Midbrain (tissue), 1 donor: ENCODE results near the gene SAMD10.
"Not testable (repeated sequence)": the region's sequence is repeated elsewhere in the genome, so short reads cannot be mapped to it uniquely, and the experiment has no call there.

Source experiments
- DNase-seq: peaks from one replicate; lab custom pipeline; 2025; lab: John Stamatoyannopoulos, UW

SAMD10 gene

DNA sequence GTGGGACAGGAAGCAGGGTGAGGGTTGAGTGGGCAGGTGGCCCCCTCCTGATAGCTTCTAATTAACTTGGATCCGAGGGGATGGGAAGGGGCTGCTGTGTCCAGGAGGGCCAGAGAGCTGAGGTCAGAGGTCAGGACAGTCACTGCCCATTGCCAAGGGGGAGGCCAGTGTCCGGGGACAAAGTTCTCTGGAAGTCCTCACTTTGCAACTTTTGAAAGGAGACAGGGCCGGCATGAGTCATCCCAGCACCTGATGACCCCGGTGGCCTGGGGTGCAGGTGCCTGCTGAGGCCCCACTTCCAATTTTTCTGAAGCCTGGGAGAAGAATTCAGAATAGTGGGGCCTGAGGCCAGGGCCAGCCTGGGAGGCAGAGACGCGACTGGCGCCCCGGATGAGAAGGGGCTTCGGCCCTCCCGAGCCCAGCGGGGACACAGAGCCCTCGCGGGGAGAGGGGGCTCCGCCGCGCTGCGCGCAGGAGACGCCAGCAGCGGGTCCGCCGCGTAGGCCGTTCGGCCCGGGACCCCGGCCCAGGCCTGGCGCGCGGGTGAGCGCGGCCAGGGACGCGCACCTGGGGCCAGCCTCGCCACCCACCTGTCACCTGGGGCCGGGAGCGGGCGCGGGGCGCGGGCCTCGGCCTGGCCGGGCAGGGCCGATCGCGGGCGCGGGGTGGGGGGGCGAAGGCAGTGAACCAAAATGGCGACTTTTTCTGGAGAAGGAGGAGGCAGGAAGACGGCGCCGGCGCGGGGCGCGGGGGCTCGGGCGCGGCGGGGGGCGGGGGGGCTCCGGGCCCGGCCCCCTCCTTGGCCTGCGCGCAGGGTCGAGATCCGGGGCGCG lies 10.3 kb downstream of the SAMD10 start:
- DNase-seq = no peak

DNA sequence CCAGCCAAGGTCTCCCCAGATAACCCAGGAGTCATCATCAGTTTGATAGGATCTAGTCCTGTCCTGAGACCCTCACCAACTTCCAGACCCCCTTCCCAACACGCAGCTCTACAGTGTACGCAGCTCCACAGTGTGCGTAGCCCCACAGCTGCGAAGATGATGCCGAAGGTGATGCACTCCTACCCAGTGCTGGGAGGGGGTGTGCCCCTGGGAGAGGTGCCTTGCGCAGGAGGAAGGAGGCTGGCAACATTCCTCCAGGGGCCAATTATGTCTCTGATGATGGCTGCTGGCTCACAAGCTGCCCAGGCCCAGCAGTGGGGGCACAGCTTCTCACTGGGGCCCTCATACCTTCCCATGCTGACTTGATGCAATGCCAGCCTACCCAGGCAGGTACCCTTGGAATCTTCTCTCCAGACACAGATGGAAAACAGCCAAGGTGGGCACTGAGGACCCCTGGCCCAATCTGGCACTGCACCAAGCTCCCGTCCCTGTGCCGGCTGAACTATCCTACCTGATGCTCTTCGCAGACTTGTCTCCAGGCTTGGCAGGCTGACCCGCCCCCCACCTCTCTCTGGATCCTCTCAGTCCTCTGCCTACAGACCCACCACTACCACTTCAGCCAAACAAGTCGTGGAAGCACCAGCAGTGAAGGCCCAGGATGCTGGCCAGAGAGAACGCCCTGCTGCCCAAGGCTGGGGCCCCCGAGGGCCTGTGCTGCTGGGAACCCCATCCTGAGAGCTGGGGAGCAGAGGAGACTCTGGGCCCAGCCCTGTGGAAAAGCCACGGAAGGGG lies 11.1 kb downstream of the SAMD10 start:
- no peak for DNase-seq

DNA sequence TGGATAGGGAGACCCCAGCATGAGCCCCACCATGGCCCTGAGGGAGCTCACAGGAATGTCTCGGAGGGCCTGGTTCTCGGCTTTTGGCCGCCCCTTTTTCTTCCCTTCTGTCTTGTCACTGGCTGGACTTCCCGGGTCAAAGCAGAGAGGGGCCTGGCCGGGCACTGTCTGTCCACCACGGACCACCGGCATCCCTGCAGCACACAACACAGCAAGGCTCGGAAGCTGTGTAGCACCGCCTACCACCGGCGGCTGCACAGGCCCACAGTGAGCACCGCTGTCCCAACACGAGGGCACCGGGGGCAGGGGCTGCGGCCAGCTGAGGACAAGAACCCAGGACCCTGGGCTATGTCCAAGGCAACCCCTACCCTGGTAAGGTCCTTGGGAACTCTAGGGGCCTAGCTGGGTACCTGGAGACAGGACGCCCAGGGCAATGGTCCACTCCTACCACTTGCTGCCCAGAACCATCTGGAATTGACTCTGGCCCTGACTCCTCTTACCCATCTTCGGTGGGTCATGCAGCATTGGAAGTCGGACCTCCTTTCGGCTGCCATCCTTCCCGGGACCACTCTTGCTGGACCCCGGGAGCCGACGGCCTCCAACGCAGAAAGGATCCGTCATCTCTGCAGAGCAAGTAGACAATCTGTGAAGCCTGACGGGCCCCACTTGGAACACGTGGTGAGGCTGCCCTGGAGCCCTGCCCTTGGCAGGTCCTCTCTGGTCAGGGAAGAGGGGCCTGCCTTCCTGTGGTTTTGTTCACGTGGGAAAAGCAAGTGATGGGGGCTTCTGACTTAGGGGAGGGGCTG lies 11.9 kb downstream of the SAMD10 start:
- DNase-seq = no peak

DNA sequence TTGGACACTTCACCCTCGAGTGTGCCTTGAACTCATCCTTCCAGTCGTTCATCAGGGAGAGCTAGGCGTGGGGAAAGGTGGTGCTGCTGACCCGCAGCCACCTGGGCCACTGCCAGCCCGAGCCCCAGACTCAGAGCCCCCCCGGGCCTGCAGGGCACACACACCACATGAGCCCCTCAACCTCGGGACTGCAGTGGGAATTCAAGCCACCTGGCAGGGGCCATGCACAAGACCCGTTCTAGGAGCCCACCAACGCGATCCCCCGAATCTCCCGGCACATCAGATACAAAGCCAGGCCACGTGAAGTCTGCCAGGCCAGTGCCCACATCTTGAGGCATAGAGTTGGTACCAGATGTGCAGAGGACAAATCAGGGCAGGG lies 12.5 kb downstream of the SAMD10 start:
- no peak for DNase-seq

DNA sequence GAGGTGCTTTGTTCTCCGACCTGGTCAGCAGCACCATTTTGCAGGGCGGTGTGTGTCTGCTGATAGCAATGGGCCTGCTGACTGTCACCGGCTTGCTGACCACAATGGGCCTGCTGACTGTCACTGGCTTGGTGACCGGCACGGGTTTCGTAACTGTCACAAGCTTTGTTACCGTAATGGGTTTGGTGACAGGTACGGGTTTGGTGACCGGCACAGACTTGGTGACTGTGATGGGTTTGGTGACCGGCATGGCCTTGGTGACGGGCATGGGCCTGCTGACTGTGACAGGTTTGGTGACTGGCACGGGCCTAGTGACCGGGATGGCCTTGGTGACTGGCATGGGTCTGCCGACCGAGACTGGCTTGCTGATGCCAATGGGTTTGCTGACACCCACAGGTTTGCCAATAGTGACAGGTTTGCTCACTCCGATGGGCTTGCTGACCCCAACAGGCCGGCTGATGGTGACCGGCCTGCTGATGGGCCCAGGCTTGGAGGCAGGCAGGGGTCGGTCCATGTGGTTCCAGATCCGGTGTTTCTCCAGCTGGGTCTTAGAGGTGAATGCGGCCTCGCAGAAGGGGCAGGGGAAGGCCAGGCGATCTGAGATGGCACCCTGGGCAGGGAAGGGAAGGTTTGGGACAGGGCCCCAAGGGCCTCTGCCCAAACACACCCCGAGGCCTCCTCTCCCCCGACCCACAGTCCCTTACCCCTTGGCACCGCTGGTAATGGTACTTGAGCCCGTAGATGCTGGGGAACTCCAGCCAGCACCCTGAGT lies 13.1 kb downstream of the SAMD10 start:
- DNase-seq = no peak

DNA sequence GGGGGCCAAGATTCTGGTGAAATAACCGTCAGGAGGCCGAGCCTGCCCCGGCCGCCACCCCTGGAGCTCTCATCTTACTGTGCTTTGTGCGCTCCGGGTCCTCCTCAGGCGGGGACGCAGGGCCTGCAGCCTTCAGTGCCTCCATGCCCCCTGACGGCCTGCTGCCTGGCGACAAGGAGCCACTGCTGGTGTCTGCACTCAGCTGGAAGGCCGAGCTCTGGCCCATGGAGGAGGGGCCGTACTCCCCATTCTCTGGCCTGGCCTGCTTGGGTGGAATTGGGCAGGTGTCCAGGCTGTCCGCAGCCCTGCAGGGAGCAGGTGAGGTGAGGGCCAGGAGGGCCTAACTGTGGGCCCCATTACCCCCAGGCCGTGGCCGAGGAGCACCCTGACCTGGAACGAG lies 15.0 kb downstream of the SAMD10 start:
- no peak for DNase-seq

DNA sequence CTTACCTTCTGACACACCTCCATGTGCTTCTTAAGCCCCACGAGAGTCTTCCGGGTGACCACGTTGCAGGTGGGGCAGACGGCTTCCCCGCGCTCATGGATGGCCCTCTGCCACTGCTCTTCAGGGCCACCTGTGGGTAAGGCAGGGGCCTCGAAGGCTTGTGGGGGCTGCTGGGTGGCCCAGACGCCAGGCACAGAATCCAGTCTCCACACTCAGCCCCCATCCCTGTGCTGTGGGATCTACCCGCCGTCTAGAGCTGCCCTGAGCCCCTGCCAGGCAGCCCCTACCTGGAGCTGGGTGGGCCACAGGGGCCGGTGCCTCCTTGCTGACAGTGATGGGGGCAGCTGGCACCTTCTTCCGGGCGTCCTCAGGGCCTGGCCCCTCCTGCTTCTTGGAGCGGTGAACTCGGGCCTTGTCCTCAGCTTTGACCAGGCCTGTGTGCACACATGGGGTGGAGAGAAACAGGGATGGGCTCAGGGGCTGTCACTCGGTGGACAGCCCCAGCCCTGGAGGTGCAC lies 15.6 kb downstream of the SAMD10 start:
- no peak for DNase-seq

DNA sequence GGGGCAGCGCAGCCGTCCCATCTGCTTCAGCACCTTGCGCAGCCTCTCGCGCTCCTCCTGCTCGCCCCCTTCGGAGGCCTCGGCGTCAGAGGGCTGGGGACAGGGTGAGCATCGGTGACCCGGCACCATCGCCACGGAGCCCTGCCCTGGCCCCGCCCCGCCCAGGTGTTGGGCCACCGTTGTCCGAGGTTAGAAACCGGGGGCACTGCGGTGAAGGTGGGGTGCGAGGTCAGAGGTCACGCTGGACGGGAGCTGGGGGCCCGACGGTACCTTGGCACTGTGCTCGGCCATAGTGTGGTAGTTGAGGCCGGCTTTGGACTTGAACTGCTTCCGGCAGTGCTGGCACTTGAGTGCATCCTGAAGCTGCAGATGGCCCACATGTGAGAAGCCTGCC lies 16.1 kb downstream of the SAMD10 start:
- DNase-seq = no peak

DNA sequence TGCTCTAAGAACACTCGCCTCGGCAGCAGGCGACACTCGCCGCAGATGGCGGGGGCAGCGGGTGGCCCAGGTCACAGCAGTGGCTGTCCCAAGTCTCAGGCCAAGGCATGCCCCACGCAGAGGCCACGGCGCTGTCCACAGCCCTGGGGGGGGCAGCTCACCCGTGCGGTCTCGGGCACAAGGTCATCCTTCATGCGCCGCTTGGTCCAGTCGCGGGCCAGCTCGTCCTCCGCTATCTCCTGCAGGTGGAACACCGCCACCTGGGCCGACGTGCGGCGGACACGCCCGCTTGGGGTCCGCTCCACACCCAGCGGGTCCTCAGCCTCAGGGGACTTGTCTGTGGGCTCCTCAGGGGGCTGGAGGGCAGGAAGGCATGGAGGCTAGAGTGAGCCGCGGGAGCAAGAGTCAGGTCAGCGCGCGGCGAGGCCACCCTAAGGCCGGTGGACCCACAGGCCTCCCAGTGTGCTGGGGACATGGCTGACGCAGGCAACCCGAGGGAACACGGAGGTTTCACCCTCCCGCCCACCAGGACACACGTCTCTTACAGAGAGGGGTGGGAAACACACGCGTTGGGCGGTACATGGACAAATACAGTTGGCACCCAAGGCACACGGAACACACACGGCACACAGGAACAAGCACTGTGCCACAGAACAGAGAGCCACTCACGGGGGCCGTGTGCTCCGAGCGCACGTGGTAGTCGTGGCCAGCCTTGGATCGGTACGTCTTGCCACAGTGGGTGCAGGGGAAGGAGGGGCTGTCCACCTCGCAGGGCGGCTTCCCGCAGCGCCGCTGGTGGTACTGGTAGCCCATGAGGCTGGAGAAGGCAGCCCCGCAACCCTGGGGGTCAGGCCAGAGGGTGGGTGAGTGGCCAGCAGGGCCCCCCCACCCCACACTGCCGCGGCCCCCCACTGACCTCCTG lies 16.8 kb downstream of the SAMD10 start:
- no peak for DNase-seq

DNA sequence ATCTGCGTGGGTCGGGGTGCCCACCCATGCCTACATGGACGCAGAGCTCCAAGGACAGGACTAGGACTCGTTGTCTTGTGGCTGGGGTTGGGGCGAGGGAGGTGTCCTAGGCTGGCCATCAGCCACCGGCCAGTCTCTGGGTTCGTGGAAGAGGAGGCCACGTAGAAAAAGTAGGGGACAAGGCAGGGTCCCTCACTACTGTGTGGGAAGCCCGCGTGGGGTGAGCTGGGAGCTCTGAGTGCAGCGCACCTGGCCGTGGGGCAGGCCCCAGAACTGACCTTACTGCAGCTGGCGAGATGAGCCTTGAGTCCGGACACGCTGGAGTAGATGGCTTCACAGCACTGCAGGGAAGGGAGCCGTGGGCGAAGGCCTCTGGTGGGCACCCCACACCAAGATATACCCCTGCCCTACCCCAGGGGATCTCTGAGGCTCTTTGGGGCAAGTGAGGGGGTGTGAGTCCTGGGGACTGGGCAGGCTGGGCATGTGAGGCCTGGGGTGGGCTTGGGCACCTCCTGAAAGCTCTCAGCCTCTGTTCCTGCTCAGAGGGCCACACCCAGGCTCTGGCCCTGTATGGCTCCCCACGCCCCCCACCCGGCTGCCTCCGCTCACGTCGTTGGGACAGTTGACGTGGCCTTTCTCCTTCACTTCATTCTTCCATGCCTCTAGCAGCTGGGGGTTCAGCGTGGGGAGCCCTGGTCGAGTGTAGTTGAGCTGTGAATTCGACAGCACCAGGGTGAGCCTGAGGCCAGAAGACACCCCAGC lies 17.6 kb downstream of the SAMD10 start:
- no peak for DNase-seq

DNA sequence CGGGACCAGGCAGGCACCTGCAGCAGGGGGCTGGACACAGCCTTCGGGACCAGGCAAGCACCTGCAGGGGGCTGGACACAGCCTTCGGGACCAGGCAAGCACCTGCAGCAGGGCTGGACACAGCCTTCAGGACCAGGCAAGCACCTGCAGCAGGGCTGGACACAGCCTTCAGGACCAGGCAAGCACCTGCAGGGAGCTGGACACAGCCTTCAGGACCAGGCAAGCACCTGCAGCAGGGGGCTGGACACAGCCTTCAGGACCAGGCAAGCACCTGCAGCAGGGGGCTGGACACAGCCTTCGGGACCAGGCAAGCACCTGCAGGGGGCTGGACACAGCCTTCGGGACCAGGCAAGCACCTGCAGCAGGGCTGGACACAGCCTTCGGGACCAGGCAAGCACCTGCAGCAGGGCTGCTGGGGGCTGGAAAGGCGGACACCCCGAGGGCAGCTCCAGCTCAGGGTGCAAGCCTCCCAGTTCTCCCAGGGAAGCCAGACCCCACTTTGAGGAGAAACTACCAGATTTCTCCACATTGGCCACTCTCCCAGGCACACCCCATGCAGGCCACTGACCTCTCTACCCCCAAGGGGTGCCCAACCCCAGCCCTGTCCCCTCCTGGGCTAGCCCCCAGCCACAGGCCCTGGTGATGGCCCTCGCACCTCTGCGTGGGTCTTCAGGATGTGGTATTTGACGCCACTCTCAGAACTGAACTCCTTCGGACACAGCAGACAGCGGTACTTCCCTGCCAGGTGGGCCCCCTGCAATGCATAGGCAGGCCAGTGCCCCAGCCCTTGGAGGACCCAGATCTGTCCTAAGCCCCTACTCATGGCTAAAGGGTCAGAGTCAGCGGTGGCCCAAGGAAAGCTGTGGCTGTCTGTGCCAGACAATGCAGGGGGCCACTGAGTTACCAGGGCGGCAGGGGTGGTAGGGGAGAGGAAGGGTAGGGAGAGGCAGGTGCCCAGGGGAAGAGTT lies 18.5 kb downstream of the SAMD10 start:
- DNase-seq = not testable (repeated sequence)

DNA sequence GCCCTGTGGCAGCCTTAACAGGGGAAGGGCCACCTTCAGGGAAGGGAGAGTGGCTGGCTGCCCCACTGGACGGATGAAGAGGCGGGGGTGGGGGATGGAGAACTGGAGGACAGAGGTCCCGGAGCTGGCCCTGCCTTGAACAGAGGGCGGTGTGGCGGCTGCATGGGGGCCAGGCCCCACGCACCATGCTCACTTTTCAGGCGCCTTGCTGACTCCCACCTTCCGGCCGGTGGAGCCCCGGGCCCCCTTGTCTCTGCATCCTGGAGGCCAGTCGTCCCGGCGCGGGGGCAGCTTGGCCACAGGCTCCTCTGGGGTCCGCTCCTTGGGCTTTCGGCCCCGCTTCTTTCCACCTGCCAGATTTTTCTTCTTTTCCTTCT lies 19.8 kb downstream of the SAMD10 start:
- no peak for DNase-seq

DNA sequence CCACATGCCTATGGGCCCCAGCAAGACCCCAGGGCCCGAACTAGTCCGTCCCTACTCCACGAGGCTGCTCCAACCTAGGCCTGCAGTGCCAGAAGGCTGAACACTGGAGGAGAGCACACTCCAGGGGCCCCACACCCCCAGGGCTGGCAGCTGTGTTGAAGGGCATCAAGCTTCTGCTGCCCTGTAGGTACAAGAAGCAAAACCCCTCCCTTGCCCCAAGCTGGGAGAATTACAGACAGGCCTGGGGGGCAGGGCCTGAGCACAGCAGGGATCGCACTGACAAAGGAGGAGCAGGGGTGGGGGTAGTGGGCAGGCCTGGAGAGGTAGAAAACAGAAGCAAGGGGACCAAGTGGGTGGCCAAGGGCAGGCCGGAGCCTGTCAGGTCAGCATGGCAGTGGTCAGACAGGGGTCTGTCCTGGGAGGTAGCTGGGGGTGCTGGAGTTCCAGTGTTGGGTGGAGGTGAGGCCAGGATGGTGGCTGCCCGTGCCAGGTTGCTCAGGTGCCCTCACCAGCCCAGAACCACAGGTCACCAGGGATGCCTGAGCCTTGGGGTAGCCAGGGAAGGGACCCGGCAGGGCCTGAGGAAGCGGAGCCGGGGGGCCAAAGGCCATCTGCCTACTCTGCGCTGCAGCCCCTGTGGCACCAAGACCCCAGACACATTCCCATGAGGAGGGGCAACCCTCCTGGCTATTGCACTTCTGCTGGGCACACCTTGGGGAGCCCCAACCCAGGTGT lies 20.3 kb downstream of the SAMD10 start:
- no peak for DNase-seq

DNA sequence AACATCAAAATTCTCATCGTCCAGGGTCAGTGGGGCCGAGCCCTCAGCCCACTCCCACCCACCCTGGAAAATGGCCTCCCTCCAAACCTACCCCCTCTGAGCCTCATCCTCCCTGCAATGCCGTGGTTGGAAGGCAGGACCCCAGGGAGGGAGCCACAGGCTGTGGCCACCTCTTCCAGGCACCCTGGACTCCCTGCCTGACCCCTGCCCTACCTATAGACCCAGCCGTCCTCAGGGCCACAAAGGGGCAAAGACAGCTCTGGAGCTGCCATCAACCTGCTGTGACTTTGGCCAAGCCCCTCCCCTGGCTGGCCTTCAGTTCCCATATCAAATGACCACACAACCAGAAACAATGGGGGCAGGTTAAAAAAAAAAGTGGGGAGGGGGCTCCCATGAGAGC lies 21.0 kb downstream of the SAMD10 start:
- DNase-seq = no peak

DNA sequence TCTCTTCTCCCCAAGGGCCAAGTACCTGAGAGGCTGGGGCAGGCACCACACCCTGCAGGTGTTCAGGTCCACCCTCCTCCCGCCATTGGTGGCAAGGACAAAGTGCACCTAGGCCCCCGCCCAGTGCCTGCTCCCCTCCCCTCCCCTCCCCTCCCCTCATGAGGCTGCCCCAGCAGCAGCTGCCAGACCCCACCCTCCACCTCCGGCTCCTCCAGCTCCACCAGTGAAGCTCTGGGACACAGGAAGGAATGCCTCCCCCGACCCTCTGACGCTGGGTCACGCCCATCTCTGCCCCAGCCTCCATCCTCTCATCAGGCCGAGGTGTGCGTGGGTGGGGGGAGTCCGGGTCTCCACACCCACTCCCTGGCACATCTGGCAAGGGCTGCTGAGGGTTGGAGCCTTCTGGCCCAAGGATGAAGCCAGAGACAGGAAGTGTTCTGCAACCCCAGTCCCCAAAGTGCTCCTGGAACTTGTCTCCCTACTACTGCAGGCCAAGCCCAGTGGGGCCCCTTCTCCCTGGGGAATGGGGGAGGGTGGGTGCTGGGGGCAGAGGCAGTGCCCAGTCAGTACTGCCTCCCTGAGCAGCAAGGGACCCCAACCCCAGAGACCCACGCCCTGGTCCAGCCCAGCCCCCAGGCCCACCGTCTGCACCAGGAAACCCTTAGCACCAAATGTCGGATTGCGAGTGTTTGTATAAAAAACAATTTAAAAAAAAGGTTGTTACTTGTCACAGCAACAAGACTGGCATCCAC lies 21.6 kb downstream of the SAMD10 start:
- no peak for DNase-seq

DNA sequence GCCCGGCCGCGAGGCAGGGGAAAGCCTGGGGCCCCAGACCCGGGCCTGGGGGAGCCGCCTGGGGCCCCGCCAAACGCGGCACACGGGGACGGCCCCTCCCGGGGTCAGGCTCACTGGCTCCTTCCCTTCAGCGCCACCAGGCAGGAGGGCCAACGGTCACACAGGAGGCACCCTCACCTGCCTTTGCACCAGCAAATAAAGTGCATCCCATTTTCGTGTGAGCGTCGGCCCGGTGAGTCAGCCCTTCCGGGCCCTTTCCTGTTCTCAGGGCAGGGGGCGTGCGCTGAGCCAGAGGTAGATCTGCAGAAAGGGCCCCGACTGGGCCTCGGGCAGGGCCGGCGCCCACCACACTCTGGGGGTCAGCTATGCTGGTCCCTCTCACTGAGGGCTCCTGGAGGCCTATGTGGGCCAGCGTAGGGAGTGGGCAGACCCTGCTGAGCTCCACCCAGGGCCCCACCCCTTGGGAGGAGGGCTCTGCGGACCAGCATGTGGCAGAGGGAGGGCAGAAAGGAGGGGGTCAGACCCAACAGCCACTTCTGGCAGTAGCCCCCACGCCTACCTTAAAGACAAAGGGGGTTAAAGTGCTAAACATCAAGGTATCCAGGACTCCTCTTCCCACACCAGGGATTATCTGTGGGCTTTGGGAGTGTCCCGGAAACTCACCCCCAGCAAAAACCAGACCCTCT lies 22.3 kb downstream of the SAMD10 start:
- peak; percentile 49 for DNase-seq

DNA sequence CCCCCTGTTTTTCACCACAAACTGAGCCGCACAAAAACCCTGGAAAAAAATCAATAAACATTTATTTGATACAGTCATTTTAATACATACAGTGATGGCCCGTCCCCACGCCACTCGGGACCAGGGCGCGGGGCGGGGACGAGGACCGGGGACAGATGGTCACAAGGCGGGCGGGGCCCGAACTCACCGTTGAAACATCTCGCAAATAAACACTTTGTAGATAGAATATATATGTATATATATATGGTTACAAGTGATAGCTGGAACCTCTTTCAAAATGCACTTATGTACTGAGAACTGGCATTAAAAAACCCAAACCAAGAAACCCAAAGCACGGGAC lies 22.8 kb downstream of the SAMD10 start:
- DNase-seq = no peak
